HG02759 (cell line): ENCODE results near the gene CASP2.
"Not testable (repeated sequence)": the region's sequence is repeated elsewhere in the genome, so short reads cannot be mapped to it uniquely, and the experiment has no call there.

Source experiments
- ATAC-seq: cut with Tn5 transposase; IDR thresholded peaks from one replicate; pipeline ENCODE4 v1.9.1; 2021; ENCODE audit warnings: mild to moderate bottlenecking, moderate library complexity; ENCODE audit not compliant: unreplicated experiment

The CASP2 gene

GRCh38 chr7:143263266-143264195, 24.6 kb upstream of the CASP2 start, which contains the start of gene GSTK1:
Gene GSTK1 (plus strand): TSS chr7:143263441. CDS start chr7:143263514, 73 bp downstream.
- peak; percentile 98 for ATAC-seq

GRCh38 chr7:143264196-143264568, 24.0 kb upstream of the CASP2 start:
- not testable (repeated sequence) for ATAC-seq

GRCh38 chr7:143265017-143265693, 23.0 kb upstream of the CASP2 start:
- no peak for ATAC-seq

- ATAC-seq = no peak
Measured at GRCh38 chr7:143269251-143269650, 18.9 kb upstream of the CASP2 start.

- no peak for ATAC-seq
Measured at GRCh38 chr7:143271240-143271639, 16.9 kb upstream of the CASP2 start.

- ATAC-seq = no peak
Measured at GRCh38 chr7:143272871-143273270, 15.3 kb upstream of the CASP2 start.

- no peak for ATAC-seq
Measured at GRCh38 chr7:143279186-143280098, 8.7 kb upstream of the CASP2 start.

- ATAC-seq = no peak
Measured at GRCh38 chr7:143280160-143280559, 8.0 kb upstream of the CASP2 start.

- ATAC-seq = no peak
Measured at GRCh38 chr7:143280566-143280965, 7.6 kb upstream of the CASP2 start.

- ATAC-seq = no peak
Measured at GRCh38 chr7:143281529-143281928, 6.6 kb upstream of the CASP2 start.

GRCh38 chr7:143282124-143282523, 6.0 kb upstream of the CASP2 start:
- no peak for ATAC-seq

GRCh38 chr7:143283381-143283780, 4.8 kb upstream of the CASP2 start:
- no peak for ATAC-seq

GRCh38 chr7:143284591-143285469, 3.3 kb upstream of the CASP2 start, which contains the start of gene TMEM139:
Gene TMEM139 (plus strand): TSS chr7:143284958. CDS start chr7:143285958, 1,000 bp downstream.
- no peak for ATAC-seq

- no peak for ATAC-seq
Measured at GRCh38 chr7:143285470-143285778, 2.7 kb upstream of the CASP2 start.

- no peak for ATAC-seq
Measured at GRCh38 chr7:143285806-143286521, 2.2 kb upstream of the CASP2 start.

GRCh38 chr7:143286522-143286890, 1.6 kb upstream of the CASP2 start:
- no peak for ATAC-seq

- ATAC-seq = no peak
Measured at GRCh38 chr7:143287339-143287934, 714 bp upstream of the CASP2 start.

- no peak for ATAC-seq
Measured at GRCh38 chr7:143288836-143289235, 685 bp downstream of the CASP2 start.

- ATAC-seq = no peak
Measured at GRCh38 chr7:143289421-143289820, 1.3 kb downstream of the CASP2 start.
